ENCODE results near the gene STARD8.

Gene STARD8

GRCh38 chrX:68754406-68754805 is 106.9 kb downstream of the STARD8 start:
- no peak for DNase-seq

GRCh38 chrX:68755616-68756125 is 108.2 kb downstream of the STARD8 start:
- no peak for DNase-seq

- no peak for DNase-seq
Observed at GRCh38 chrX:68757331-68757730, 109.9 kb downstream of the STARD8 start.

- no peak for DNase-seq
Observed at GRCh38 chrX:68757731-68758130, 110.3 kb downstream of the STARD8 start.

- no peak for DNase-seq
Observed at GRCh38 chrX:68758671-68759070, 111.2 kb downstream of the STARD8 start.

- DNase-seq, result no peak
Observed at GRCh38 chrX:68761086-68761485, 113.6 kb downstream of the STARD8 start.

- DNase-seq, result no peak
Observed at GRCh38 chrX:68762766-68763165, 115.3 kb downstream of the STARD8 start.

- no peak for DNase-seq
Observed at GRCh38 chrX:68763481-68763880, 116.0 kb downstream of the STARD8 start.
